SKM-1 (cell line): ENCODE measurements around the gene RBL2.
A peak's percentile ranks its signal among the peaks of the same experiment; 100 is the strongest.
"Not testable (repeated sequence)": the region's sequence is repeated elsewhere in the genome, so short reads cannot be mapped to it uniquely, and the experiment has no call there.

Source experiments
- DNase-seq: peaks from one replicate; lab custom pipeline; 2025; ENCODE audit not compliant: unreplicated experiment; lab: John Stamatoyannopoulos, UW

The RBL2 gene

GRCh38 chr16:53503270-53503923, 69.1 kb downstream of the RBL2 start:
- DNase-seq: peak; percentile 99

GRCh38 chr16:53503991-53504663, 69.9 kb downstream of the RBL2 start:
- DNase-seq: no peak

- DNase-seq: no peak
Observed at GRCh38 chr16:53504665-53505064, 70.4 kb downstream of the RBL2 start.

- no peak for DNase-seq
Observed at GRCh38 chr16:53506254-53506653, 72.0 kb downstream of the RBL2 start.

- DNase-seq: no peak
Observed at GRCh38 chr16:53507464-53508179, 73.4 kb downstream of the RBL2 start.

- DNase-seq: no peak
Observed at GRCh38 chr16:53509906-53510703, 75.8 kb downstream of the RBL2 start.

GRCh38 chr16:53510704-53511070, 76.4 kb downstream of the RBL2 start:
- no peak for DNase-seq

GRCh38 chr16:53511084-53511402, 76.8 kb downstream of the RBL2 start:
- no peak for DNase-seq

GRCh38 chr16:53511403-53512280, 77.4 kb downstream of the RBL2 start:
- no peak for DNase-seq

- not testable (repeated sequence) for DNase-seq
Observed at GRCh38 chr16:53512795-53513194, 78.5 kb downstream of the RBL2 start.

GRCh38 chr16:53515259-53515658, 81.0 kb downstream of the RBL2 start:
- DNase-seq: no peak

- no peak for DNase-seq
Observed at GRCh38 chr16:53515811-53516210, 81.5 kb downstream of the RBL2 start.

- no peak for DNase-seq
Observed at GRCh38 chr16:53517851-53518250, 83.6 kb downstream of the RBL2 start.

- no peak for DNase-seq
Observed at GRCh38 chr16:53518550-53519416, 84.5 kb downstream of the RBL2 start.

GRCh38 chr16:53519417-53520091, 85.3 kb downstream of the RBL2 start:
- DNase-seq: no peak

- DNase-seq: no peak
Observed at GRCh38 chr16:53523126-53523804, 89.0 kb downstream of the RBL2 start.

- DNase-seq: no peak
Observed at GRCh38 chr16:53523971-53524548, 89.8 kb downstream of the RBL2 start.

- no peak for DNase-seq
Observed at GRCh38 chr16:53528797-53529196, 94.5 kb downstream of the RBL2 start.
